AG09319 (cell line): ENCODE data around the gene HPN.

Source experiments
- DNase-seq: peaks from one replicate; pipeline ENCODE4 v3.0.0-alpha.2; 2010; ENCODE audit warnings: low read depth; ENCODE audit errors: extremely low read depth
- CTCF ChIP-seq: IDR thresholded peaks from 2 replicates; pipeline ENCODE4 v1.5.1; 2011; ENCODE audit warnings: low read depth, mild to moderate bottlenecking, inconsistent platforms, low read length, moderate library complexity

Gene HPN

GRCh38 chr19:35104361-35104760, 62.8 kb downstream of the HPN start:
- TF ChIP-seq CTCF: no peak
- DNase-seq: no peak

GRCh38 chr19:35105047-35105410, 63.5 kb downstream of the HPN start:
- no peak for DNase-seq
- TF ChIP-seq CTCF: no peak

- TF ChIP-seq CTCF: no peak
Observed at GRCh38 chr19:35105411-35106290, 64.1 kb downstream of the HPN start.

GRCh38 chr19:35106291-35106583, 64.7 kb downstream of the HPN start:
- DNase-seq: no peak

More at GRCh38 chr19:35105411-35106290, 64.1 kb downstream of the HPN start:
- no peak for DNase-seq

GRCh38 chr19:35106898-35107541, 65.5 kb downstream of the HPN start:
- TF ChIP-seq CTCF: no peak
- DNase-seq: no peak

More at GRCh38 chr19:35106291-35106583, 64.7 kb downstream of the HPN start:
- no peak for TF ChIP-seq CTCF

GRCh38 chr19:35107545-35107944, 66.0 kb downstream of the HPN start:
- no peak for DNase-seq
- TF ChIP-seq CTCF: no peak

GRCh38 chr19:35108730-35109129, 67.2 kb downstream of the HPN start:
- TF ChIP-seq CTCF: no peak
- no peak for DNase-seq
